Uterus (tissue), 4 donors: ENCODE data around the gene MXRA7. TPM values are rescaled to one million over a fixed set of nuclear protein-coding genes. Genes with fewer than 3 reads are reported as not detected.

Source experiments
- DNase-seq, 2 donors: peaks; one replicate each; pipeline ENCODE4 v3.0.0-alpha.2; 2019 to 2020
- H3K27ac ChIP-seq, 2 donors: fragments of 200-600 bp; sonication (generic); 1 replicate in 1 of 2; 2 replicates in 1 of 2; pipeline ENCODE4 v1.5.1; 2016 to 2018
- H3K27me3 ChIP-seq, 2 donors: fragments of 200-600 bp; sonication (generic); one replicate each; pipeline ENCODE4 v1.5.1; 2018 to 2019; ENCODE audit warnings: control low read depth in 1 of 2
- H3K36me3 ChIP-seq, 2 donors: fragments of 200-600 bp; sonication (generic); one replicate each; pipeline ENCODE4 v1.5.1; 2019; ENCODE audit warnings: control low read depth in 1 of 2
- H3K4me1 ChIP-seq, 2 donors: fragments of 200-600 bp; sonication (generic); one replicate each; pipeline ENCODE4 v1.5.1; 2018 to 2019; ENCODE audit warnings: control low read depth in 1 of 2
- H3K4me3 ChIP-seq, 2 donors: fragments of 200-600 bp; sonication (generic); 1 replicate in 1 of 2; 2 replicates in 1 of 2; pipeline ENCODE4 v1.5.1; 2018 to 2019; ENCODE audit warnings: mild to moderate bottlenecking in 1 of 2
- H3K9me3 ChIP-seq, 2 donors: fragments of 200-600 bp; sonication (generic); one replicate each; pipeline ENCODE4 v1.5.1; 2019; ENCODE audit warnings: control low read depth in 1 of 2
- POLR2A ChIP-seq, 2 donors: fragments of 450-650 bp; IDR thresholded peaks; one replicate each; pipeline ENCODE4 v1.6.1; 2016; ENCODE audit warnings: antibody characterized with exemption in 2 of 2, mild to moderate bottlenecking in 1 of 2, moderate library complexity in 1 of 2
- intact Hi-C: fragments of 100-400 bp; cut with DNase I; formaldehyde crosslinking; loops from one replicate; pipeline ENCODE4 v1.15.1; 2023; ENCODE audit warnings: low total_unique reads
- total RNA-seq, 4 donors: library from RNA; depleted of rRNA in 3 of 4; stranded (reverse); fragments of >200 nt in 3 of 4; gene quantifications; one replicate each; pipeline versions ENCODE4 v1.1.0 to v1.2.4, GENCODE V29; 2014 to 2023
- TF ChIP-seq, protein P1 (sequence below), 4 experiments: fragments of 200-600 bp in 2 of 4; fragments of 450-650 bp in 2 of 4; sonication (generic) in 2 of 4; IDR thresholded peaks; one replicate each; pipeline ENCODE4 v1.5.1; 2016 to 2019; ENCODE audit warnings: antibody characterized with exemption in 4 of 4, mild to moderate bottlenecking in 2 of 4, moderate library complexity in 1 of 4
- donor health status: DM: yes; HTN: yes; CAD: no.

Gene MXRA7
- total RNA-seq, 4 donors from 2014 or later: 174 to 250 (median 197) TPM

DNA sequence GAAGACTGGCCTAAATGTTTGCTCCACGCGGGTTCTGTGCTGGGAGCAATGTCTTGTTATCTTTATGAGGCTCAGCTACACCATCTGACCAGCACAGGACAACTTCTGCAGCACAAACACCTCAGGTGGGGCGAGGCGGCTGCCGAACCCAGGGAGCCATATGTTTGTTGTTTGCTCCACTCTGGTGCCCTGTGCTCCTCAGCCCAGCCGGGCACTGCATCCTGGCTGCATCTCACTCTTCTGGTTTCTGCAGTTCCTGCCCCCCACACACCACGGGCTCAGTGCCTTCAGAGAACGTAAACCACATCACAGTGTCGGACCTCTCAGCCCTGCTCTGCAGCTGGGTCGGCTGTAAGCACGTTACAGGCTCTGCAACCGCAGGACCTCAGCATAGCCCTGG is 32.4 kb downstream of the MXRA7 start:
- TF ChIP-seq, protein P1, sequence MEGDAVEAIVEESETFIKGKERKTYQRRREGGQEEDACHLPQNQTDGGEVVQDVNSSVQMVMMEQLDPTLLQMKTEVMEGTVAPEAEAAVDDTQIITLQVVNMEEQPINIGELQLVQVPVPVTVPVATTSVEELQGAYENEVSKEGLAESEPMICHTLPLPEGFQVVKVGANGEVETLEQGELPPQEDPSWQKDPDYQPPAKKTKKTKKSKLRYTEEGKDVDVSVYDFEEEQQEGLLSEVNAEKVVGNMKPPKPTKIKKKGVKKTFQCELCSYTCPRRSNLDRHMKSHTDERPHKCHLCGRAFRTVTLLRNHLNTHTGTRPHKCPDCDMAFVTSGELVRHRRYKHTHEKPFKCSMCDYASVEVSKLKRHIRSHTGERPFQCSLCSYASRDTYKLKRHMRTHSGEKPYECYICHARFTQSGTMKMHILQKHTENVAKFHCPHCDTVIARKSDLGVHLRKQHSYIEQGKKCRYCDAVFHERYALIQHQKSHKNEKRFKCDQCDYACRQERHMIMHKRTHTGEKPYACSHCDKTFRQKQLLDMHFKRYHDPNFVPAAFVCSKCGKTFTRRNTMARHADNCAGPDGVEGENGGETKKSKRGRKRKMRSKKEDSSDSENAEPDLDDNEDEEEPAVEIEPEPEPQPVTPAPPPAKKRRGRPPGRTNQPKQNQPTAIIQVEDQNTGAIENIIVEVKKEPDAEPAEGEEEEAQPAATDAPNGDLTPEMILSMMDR (IDR thresholded peaks at IDR 0.05): no peak
- TF ChIP-seq POLR2A (IDR thresholded peaks at IDR 0.05): no peak
- intact Hi-C loops: no loop called here
- no peak for DNase-seq
- H3K9me3 ChIP-seq: no peaks in the 10 kb centered on the region
- H3K36me3 ChIP-seq: no peaks in the 10 kb centered on the region
- H3K27ac ChIP-seq: no peak overlapping the region
- H3K27me3 ChIP-seq: no peaks in the 10 kb centered on the region
- no peak overlapping the region for H3K4me3 ChIP-seq
- H3K4me1 ChIP-seq: peaks cover 14 to 17% of the 10 kb centered on the region in 2 donors

DNA sequence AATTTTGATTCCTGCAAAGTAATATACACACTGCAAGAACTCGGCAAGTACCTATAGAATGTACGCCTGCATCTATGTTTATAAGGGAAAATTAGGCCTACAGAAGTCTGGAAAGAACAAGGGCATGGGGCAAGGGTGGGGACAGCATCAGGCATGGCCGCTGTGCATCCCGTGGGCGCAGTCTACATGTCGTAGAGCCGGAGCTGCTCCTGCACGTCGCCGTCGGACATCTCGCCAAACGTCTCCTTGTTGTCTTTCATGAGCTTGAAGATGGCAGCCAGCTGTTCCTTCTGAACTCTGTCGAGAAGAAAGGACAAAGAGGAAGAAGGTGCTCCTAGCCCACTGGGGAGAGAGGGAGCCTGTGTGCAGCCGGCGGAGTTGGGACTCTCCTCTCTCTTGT is 33.4 kb downstream of the MXRA7 start:
- no peaks in the 10 kb centered on the region for H3K27me3 ChIP-seq
- H3K27ac ChIP-seq: no peak overlapping the region
- H3K4me1 ChIP-seq: peaks cover 4 to 17% of the 10 kb centered on the region in 2 donors
- H3K4me3 ChIP-seq: no peak overlapping the region
- H3K36me3 ChIP-seq: no peaks in the 10 kb centered on the region
- no peak for DNase-seq
- TF ChIP-seq POLR2A (IDR thresholded peaks at IDR 0.05): no peak
- TF ChIP-seq, protein P1 (IDR thresholded peaks at IDR 0.05): no peak
- intact Hi-C loops: no loop called here
- no peaks in the 10 kb centered on the region for H3K9me3 ChIP-seq

DNA sequence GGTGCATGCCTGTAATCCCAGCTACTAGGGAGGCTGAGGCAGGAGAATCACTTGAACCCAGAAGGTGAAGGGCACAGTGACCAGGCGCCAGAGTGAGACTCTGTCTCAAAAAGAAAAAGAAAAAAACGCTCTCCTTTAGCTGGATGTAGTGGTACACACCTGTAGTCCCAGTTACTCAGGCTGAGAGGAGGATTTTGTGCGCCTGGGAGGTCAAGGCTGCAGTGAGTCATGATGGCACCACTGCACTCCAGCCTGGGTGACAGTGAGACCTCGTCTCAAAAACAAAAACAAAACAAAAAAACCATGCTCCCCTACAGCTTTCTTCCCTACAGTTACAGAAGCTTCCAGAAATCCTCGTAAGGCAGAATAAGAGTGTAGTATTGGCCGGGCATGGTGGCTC is 34.1 kb downstream of the MXRA7 start:
- intact Hi-C loops: no loop called here
- Histone ChIP-seq H3K4me1 (peaks cover 4 to 11% of the 10 kb centered on the region in 2 donors), H3K27ac (no peak overlapping the region), H3K4me3 (no peak overlapping the region), H3K36me3 (no peaks in the 10 kb centered on the region), H3K9me3 (no peaks in the 10 kb centered on the region), H3K27me3 (no peaks in the 10 kb centered on the region)
- no peak for DNase-seq
- TF ChIP-seq, protein P1 (IDR thresholded peaks at IDR 0.05): no peak
- no peak for TF ChIP-seq POLR2A (IDR thresholded peaks at IDR 0.05)

DNA sequence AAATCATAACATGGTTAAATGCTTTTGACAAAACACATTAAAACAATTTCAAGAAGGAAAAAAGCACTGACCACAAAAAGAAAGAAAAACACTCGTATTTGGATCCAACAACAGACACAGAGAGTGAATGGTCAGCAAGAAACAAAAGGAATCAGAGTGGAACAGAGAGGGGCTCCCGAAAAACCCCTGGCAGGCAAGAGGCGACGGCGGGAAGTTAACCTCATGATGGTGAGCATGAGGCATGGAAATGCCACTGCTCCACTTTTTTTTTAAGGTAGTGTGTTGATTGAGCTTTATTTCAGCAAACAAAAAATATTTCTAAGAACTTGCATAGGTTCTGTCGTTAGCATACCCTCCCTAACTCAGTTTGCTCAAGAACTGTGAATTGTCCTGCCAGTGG is 35.1 kb downstream of the MXRA7 start:
- intact Hi-C loops: no loop called here
- H3K4me1 ChIP-seq: peaks cover 0 to under 1% of the 10 kb centered on the region in 2 donors
- no peaks in the 10 kb centered on the region for H3K27me3 ChIP-seq
- TF ChIP-seq, protein P1 (IDR thresholded peaks at IDR 0.05): no peak
- no peak for TF ChIP-seq POLR2A (IDR thresholded peaks at IDR 0.05)
- H3K4me3 ChIP-seq: no peak overlapping the region
- no peaks in the 10 kb centered on the region for H3K36me3 ChIP-seq
- DNase-seq: no peak
- no peak overlapping the region for H3K27ac ChIP-seq
- no peaks in the 10 kb centered on the region for H3K9me3 ChIP-seq

DNA sequence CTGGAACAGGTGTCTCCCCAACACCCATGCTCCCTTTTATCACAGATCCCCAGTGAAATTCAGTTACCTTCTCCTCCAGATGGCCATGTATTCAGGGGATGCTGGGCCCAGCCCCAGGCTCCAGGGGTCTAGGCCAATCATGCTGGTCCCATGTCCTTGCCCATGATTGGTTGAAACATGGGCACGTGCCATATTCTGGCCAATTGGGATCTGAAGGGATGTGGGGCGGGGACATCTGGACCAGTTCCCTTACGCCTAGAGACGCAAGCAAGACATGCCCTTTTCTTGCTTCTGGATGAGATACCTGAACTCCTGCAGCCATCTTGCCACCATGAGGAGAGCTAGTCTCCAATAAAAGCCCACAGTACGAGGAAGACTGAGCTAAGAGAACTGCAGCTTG is 36.2 kb downstream of the MXRA7 start:
- no peaks in the 10 kb centered on the region for H3K4me1 ChIP-seq
- DNase-seq: no peak
- intact Hi-C loops: no loop called here
- no peaks in the 10 kb centered on the region for H3K36me3 ChIP-seq
- H3K4me3 ChIP-seq: no peak overlapping the region
- H3K9me3 ChIP-seq: no peaks in the 10 kb centered on the region
- TF ChIP-seq POLR2A (IDR thresholded peaks at IDR 0.05): no peak
- TF ChIP-seq, protein P1 (IDR thresholded peaks at IDR 0.05): no peak
- no peaks in the 10 kb centered on the region for H3K27me3 ChIP-seq
- H3K27ac ChIP-seq: no peak overlapping the region
